Esophagus muscularis mucosa (tissue), 4 donors: ENCODE data around the gene FAM174B.

Source experiments
- EP300 ChIP-seq: sonication (generic); formaldehyde crosslinking; IDR thresholded peaks from one replicate; pipeline ENCODE4 v1.6.1; 2017; ENCODE audit warnings: antibody characterized with exemption
- POLR2A ChIP-seq: fragments of 450-650 bp; IDR thresholded peaks from one replicate; pipeline ENCODE4 v1.6.1; 2017; ENCODE audit warnings: antibody characterized with exemption, moderate library complexity, mild to moderate bottlenecking, low read depth
- POLR2AphosphoS5 ChIP-seq, 2 donors: sonication (generic); formaldehyde crosslinking; IDR thresholded peaks; one replicate each; pipeline ENCODE4 v1.6.1; 2017; ENCODE audit warnings: antibody characterized with exemption in 2 of 2
- TF ChIP-seq, protein P1 (sequence below), 3 experiments: fragments of 200-600 bp in 2 of 3; fragments of 450-650 bp in 1 of 3; sonication (generic) in 2 of 3; IDR thresholded peaks; one replicate each; pipeline ENCODE4 v1.5.1; 2017 to 2019; ENCODE audit warnings: antibody characterized with exemption in 3 of 3, mild to moderate bottlenecking in 2 of 3, moderate library complexity in 1 of 3

DNA sequence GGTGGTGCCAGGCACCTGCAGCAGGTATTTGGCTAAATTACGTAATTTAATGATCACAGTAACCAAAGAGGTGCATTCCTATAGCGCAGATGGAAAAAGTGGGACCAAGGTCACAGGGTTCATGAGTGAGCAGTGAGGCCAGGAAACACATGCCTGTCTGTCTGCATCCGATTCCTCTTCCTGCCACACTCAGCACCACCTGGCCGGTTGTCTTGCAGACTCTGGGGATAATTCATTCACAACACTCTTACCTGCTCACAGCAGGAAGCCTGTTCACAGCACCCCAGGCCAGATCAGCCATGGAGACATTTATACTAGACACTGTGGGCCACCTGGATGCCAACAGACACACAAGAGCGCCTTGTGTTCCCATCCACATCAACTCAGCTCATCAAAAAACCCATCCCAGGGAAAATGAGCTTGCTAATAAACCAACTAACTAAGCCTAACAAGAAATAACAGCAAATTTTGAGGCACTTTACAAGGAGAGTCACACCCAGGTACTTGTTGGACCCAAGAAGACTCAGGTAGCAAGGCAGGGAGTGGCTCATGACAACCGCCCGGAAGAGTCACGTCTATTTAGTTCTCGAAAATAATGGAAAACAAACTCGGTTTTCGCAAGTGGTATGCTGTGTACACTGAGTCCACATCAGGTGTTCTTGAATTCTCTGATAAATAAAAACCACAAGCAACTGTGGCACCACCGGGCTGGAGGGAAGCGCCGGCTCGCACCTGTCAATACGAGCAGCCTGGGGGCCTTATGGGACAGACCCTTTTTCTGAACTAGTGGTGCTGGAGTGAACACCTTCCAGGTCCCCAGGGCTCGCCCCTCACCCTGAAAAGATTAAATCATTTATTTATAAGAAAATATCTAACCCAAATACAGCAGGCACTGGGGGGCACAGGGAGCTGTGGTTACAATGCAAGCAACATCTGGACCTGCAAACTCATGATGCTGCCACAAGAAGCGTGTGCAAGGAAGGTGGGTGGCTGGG lies 40.5 kb downstream of the FAM174B start:
- no peak for TF ChIP-seq POLR2A
- TF ChIP-seq, protein P1, sequence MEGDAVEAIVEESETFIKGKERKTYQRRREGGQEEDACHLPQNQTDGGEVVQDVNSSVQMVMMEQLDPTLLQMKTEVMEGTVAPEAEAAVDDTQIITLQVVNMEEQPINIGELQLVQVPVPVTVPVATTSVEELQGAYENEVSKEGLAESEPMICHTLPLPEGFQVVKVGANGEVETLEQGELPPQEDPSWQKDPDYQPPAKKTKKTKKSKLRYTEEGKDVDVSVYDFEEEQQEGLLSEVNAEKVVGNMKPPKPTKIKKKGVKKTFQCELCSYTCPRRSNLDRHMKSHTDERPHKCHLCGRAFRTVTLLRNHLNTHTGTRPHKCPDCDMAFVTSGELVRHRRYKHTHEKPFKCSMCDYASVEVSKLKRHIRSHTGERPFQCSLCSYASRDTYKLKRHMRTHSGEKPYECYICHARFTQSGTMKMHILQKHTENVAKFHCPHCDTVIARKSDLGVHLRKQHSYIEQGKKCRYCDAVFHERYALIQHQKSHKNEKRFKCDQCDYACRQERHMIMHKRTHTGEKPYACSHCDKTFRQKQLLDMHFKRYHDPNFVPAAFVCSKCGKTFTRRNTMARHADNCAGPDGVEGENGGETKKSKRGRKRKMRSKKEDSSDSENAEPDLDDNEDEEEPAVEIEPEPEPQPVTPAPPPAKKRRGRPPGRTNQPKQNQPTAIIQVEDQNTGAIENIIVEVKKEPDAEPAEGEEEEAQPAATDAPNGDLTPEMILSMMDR (IDR thresholded peaks at IDR 0.05) = no peak
- TF ChIP-seq EP300 = no peak
- no peak for TF ChIP-seq POLR2AphosphoS5 (IDR thresholded peaks at IDR 0.05)
